Ovary (tissue), 3 donors: Measurements from ENCODE around the gene ANTXRL.
"Not testable (repeated sequence)": the region's sequence is repeated elsewhere in the genome, so short reads cannot be mapped to it uniquely, and the experiment has no call there.

Experiments used
- EP300 ChIP-seq: sonication (generic); formaldehyde crosslinking; IDR thresholded peaks from one replicate; pipeline ENCODE4 v1.6.1; 2017; ENCODE audit warnings: antibody characterized with exemption
- POLR2A ChIP-seq: fragments of 450-650 bp; IDR thresholded peaks from one replicate; pipeline ENCODE4 v1.6.1; 2017; ENCODE audit warnings: antibody characterized with exemption, mild to moderate bottlenecking, moderate library complexity
- TF ChIP-seq, protein P1 (sequence below), 3 donors: fragments of 450-650 bp in 2 of 3; fragments of 200-600 bp in 1 of 3; IDR thresholded peaks; one replicate each; pipeline versions ENCODE4 v1.5.1 to v1.8.0; 2016 to 2022; ENCODE audit warnings: antibody characterized with exemption in 3 of 3, mild to moderate bottlenecking in 1 of 3
- donor health status: DM: no; HTN: no; CAD: no.

DNA sequence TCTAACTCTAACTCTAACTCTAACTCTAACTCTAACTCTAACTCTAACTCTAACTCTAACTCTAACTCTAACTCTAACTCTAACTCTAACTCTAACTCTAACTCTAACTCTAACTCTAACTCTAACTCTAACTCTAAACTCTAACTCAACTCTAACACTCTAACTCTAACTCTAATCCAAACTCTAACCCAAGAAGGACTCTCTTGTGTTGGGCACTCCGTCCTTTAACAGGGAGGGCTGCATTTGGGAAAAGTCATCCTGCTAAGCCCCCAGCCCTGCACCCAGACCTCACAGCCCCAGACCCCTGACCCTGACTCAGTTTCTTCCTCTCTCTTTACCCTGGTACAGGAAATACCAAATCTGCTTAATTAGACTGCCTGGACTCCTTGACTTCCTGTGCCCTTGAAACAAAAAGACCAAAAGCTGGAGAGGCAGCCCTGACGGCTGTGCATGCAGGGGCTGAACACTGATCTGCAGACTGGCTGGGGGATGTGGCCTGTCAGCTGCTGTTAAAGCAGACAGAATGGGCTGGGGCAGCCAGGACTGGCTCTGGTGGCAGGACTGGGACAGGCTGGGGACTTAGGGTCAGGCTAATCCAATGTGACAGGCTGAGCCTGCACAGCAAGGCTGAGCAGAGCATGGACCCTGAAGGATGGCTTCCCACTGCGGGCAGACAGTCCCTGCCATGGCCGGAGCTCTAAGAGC, 14.8 kb upstream of the ANTXRL start:
- TF ChIP-seq, protein P1, sequence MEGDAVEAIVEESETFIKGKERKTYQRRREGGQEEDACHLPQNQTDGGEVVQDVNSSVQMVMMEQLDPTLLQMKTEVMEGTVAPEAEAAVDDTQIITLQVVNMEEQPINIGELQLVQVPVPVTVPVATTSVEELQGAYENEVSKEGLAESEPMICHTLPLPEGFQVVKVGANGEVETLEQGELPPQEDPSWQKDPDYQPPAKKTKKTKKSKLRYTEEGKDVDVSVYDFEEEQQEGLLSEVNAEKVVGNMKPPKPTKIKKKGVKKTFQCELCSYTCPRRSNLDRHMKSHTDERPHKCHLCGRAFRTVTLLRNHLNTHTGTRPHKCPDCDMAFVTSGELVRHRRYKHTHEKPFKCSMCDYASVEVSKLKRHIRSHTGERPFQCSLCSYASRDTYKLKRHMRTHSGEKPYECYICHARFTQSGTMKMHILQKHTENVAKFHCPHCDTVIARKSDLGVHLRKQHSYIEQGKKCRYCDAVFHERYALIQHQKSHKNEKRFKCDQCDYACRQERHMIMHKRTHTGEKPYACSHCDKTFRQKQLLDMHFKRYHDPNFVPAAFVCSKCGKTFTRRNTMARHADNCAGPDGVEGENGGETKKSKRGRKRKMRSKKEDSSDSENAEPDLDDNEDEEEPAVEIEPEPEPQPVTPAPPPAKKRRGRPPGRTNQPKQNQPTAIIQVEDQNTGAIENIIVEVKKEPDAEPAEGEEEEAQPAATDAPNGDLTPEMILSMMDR (IDR thresholded peaks at IDR 0.05): not testable (repeated sequence)
- not testable (repeated sequence) for TF ChIP-seq EP300, POLR2A
